ENCODE results near the gene BCL11B.
"Not testable (repeated sequence)": the region's sequence is repeated elsewhere in the genome, so short reads cannot be mapped to it uniquely, and the experiment has no call there.

Gene BCL11B

DNA sequence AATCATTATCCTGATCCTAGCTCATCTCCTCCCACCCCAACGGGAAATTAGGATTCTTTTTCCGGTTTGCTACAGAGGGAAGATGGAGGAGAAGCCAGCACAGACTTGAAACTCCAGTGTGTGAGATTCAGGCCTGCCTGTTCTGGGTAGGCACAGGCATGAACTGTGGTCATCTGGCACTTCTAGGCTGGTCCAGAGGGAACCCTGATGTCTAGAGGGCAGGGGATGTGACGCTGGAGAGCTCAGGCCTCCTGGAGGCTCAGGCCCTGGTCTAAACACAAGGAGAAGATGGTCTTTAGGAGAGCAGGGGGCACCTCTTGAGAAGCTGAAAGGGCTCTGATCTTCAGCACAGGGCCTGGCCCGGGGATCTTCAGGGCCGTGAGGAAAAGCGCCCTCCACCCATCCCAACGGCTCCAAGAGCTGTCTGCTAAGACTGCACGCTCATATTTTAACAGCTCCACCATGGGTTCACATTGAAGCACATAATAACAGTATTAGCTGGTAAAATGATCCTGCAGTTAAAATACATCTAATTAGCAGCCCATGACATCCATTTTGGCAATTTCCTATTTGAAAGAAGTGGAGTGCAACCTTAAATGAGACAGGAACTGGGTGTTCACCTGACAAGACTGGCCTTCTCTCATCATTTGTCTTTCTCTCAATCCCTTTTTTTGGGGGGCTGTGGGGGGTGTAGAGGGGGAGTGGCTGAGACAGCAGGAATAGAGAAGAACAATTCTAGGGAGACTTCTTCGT is 35.4 kb downstream of the BCL11B start:
- DNase-seq, result no peak

DNA sequence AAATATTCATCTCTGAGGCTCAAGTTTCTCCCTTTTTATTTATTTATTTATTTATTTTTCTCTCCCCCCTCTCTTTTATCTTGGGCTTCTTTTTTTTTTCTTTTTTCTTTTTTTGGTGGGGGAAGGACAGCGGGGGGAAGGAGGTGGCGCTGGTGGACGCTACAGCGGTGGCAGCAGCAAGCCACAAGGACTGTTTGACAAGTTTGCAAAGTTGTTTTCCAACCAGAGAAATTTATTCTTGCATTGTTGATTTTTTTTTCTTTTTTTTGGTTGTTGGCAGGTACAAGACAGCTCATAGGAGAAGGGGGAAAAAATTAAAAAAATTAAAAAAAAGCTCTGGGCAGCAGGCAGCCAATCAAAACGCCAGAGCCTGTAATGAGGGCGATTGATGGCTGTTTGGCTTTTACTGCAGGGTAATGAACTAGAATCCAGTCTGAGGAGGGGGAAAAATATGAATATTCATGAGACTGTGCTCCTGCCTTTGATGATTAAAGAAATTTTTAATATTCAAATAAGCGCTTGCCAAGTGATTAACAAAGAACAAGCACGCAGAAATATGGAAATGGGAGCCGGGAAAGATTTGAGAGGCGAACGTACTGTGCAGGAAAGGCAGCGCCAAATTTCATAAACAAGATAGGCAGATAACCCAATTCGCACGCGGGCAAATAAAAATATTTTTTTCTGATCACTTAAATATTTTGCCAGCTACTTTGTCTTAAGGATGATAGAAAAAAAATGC is 36.2 kb downstream of the BCL11B start:
- DNase-seq, result no peak

DNA sequence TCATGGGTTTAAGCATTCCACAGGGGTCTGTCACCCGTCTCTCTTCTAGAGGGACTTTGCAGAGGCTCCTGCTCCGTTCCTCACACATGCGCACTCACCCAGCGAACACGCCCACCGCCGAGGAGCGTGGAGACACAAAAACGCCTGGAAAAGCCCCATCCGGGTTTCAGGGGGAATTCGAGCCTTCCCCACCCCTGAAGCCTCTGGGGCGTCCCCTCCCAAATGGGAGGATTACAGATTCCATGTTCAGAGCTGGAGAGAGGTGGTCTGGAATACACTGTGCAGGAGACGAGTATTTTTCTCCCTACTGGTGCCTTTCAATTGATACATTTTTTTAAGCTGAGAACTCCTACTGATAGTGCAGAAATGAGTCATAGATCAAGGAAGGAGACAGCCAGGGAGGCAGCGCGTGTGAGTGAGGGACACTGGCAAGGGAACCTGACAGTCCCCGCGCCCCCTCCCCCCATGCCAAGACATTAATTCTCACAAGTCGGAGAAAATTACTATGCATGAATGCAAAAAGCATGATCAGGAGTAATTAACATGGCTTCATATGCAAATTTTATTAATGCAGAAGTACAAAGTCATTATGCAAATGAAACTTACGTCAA is 36.9 kb downstream of the BCL11B start:
- DNase-seq, result peak; percentile 84

DNA sequence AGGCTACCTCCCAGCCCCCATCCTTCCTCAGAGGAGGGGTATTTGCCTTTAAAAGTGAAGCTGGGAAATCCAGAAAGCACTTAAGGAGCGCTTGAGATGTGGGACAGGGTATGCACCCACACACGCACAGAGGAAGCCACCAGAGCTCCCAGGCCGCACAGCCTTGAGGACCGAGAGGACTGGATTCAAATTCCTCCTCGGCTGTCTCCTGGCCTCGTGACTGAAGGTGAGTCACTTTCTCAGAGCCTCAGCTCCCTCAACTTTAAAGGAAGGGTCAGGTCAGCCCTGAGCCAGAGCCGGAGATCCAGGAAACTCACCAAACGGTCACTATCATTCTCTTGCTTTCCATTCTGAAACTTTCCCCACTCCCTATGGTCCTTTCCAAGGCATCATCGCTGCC is 37.6 kb downstream of the BCL11B start:
- no peak for DNase-seq

DNA sequence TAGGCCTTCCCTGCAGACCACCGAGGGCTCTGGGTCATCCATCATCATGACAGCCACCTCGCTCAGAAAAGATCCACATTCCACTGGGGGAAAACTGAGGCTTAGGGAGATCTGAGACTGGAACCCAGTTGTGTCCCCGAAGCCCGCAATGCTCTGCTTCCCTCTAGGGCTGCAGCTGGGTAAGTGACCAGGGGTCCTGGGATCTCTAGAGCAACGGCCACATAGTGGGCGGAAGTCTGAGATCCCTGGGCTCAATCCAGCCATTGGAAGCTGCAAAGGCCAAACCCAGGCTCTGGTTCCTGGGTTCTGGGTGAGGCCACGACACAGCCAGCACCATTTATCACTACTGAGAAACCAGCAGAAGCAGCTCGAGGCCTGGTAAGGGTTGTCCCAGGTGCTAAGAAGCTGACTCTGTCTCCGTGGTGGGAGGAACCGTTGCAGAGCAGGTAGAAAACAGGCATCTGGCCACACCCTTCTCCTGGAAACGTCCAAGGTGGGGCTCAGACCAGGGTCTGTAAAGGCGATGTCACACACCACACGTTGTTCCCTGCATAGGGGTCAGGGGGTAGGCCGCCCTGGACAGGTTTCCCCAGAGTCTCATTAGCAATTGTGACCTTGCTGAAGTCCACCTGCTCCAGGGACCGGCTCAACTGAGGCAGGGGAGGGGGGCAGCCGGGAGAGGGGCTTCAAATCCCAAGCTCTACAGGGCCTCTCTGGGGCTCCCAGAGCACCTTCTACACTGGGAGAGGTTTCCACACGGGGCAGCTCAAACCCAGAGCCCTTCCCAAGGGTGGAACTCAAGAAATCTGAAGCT is 38.6 kb downstream of the BCL11B start:
- no peak for DNase-seq

DNA sequence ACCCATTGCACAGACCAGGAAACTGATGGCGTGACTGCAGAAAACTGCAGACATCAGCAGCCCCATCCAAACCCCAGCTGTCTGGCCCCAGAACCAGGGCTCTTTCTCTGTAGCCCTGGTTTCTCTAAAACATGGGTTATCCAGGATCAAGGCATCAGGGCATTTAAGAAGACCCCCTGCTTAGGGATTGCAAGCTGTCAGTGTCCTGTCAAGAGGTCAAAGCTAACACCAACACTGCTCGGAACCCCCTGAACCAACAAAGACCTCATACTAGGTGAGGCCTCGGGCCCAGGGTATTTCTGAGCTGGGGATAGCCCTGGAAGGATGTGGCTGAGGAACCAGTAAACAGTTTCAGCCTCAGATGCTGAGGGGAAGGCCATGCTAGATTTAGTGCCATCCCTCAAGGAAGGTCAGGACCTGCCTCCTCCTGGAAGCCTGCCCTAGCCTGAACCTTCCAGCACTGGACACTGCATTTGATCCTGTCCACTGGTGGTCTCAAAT is 39.2 kb downstream of the BCL11B start:
- DNase-seq, result no peak

DNA sequence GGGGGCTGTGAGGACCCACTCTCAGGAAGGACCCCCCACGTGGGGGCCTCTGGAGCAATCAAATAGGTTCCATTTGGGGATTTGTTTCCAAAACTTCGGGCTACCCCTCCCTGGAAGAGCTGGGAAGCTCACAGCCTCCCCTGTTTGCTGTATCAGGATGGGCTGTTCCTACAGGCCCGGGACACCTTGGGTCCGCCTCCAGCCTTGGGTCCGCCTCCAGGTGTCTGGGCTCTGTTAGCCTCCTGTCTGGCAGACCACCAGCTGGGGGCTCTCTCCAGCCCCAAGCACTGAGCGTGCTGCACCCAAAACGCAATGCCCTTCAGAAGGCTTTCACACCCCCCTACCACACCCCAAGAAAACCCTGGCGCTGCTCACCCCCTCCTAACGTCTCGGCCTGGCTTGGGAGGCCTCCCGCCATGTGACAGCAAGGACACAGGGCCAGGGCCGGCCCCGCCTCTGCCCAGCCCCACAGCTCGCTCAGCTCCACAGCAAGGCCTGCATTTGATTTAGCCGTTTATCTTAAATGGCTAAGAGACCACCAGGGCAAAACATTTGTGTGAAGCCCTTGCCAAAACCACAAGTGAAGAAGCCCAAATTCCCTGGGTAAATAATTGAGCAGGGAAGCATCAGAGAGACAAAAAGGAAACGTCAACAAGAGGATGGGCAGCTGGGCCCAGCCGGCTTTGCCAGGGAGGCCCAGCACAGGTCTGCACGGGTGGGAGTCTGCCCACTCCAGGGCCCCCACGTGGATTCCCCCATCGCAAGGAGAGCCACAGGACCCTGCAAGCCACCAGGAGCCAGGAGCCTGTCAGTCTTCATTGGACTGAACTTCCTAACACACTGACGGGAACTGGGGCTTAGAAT is 39.9 kb downstream of the BCL11B start:
- peak; percentile 87 for DNase-seq

DNA sequence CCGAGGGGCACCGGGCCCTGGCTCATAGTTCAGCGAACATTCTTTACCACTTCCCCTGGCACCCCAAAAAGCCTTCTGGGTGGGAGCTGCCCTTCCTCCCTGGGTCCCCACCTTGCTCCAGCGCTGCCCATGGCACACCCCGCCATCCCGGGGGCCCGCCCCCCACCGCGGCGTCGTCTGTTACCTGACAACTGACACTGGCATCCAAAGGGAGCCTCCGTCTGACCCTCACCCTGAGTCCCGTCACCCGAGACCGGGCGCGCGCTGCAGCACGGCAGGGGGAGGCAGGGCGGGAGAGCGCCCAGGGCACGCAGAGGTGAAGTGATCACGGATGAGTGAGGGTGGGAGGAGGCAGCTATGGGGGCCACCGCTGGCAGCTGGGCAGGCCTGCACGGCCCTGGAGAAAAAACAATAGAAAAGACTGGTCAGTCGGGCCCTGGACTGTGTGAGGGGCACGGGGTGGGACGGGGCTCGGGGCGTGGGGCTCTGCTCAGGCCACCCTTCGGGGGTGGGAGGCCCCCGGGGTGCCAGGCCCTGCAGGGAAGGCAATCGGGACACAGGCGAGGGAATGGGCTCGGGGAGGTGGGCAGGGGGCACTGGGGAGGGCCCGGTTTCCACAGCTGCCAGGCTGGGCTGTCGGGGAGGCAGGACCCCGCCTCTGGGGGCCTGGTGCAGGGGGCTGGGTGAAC is 40.7 kb downstream of the BCL11B start:
- DNase-seq, result no peak

DNA sequence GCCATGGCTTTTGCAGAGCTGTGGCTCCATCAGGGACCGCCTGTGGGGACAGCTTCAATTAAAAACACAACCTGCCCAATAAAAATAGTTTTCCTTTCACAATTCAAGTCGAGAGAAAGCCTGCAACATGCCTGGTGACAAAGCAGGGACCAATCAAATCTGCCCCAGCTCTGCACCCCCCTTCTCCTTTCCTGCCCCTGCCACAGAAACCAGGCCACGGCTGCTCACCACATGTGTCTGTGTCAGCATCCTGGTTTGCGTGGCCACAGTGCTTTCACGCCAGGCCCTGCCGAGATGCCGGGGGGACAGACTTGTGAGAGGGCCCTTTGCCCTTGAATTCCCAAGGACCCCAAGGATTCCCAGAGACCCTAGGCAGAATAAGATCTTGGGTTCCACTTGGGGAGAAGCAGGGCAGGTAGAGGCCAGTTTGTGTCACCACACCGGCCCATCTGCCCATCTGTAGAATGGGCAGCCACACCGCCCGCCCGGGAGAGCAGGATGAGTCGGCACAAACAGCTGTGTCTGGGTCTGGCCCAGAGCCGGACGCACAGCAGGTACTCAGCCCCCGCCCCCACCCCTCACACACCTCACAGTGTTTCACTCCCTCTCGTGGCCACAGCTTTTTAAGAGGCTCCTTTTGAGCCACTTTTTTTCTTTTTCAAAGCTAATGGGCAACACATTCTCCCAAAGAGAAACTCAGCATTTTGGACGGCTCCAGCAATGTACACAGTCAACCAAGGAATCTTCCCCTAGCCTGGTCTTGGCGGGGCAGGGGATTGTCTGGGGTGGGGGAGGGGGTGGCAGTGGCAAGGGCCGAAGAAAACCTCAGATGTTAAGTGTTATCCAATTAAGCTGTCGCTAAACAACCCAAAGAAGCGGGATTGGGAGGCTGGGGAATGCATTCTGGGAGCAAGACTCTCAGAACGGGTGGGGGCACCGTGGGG is 41.5 kb downstream of the BCL11B start:
- peak; percentile 73 for DNase-seq

DNA sequence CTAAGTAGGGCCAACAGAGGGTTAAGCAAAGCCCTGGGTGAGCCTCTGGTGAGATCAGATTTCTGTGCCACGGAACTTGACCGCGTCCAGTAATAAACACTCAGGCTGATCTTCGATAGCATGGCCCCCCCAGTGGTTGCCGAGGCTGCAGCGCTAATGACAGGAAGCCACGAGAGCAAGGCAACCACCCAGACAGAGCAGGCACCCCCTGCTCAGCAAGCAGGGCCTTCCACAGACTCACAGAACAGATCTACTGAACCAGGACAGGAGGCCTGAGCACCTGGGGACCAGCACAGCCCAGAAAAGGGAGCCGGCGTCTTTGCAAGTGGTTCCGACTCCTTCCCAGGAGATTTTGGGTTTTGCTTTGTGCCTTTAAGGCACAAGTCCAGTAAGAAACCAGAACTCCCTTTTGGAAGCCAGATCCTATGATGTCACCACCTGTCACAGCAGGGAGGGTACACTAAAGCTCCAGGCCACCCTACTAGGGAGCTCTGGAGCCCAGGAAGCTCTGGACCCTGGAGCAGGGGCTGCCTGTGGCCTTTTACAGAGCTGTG is 42.3 kb downstream of the BCL11B start:
- DNase-seq, result peak; percentile 58

DNA sequence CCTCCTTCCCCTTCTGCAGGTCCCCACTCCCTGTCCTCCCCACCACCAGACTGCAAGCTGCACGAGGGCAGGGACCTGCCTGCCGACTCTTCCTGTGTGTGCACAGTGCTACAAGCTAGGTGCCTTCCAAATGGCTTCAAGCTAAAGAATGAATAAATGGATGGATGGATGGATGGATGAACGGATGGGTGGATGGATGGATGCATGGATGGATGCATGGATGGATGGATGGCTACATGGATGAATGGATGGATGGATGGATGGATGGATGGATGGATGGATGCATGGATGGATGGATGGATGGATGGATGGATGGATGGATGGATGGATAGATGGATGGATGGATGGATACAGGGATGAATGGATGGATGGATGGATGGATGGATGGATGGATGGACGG is 43.2 kb downstream of the BCL11B start:
- not testable (repeated sequence) for DNase-seq

DNA sequence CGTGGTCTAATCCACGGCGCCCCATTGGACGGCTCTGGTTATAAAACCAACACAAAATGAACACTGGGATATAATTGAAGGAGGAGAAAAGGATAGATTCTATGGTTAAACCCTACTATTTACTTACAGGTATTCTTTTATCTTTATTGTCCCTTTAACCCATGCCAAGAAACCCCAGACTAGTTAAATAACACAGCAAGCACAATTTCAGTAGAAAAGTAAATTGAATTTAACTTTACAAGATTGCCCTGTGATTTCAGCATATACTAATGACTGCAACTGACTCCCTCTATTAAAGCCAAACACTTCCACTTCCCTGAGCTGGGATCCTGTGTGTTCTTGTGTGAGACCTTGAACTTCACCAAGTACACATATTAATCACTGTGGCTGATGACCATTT is 45.3 kb downstream of the BCL11B start:
- DNase-seq, result no peak

DNA sequence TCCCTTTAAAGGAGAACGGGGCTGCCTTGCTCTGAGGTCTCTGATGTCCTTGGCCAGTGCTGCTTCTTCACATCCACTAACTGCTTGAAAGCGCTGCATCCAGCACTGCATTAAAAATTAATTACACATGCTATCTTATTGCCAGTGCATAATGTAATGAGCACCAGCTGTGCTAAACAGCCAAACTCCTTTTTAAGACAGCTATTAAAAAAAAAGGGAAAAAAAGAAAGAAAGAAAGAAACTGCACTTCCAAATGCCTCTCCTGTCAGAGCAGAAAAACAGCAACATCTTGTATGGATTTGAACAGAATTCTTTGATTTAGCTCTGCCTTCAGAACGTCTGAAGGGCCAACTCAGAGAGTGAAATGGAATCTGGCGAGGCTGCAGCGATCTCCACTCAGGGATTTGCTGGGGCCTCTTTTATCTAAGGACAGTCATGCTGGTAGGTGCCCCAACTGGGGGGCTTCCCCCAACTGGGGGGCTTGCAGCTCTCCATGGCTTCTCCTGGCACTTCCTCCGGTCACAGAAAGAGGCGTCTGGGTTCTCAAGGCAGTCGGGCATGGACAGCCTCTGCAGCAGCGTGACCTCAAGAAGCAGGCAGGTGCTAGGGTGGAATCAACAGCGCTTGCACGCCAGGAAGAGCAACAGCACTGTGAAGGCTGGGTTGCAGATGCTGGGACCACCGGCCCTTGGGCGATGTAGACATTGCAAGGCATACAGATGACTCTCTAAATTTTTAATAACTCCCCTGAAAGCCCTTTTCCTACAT is 46.4 kb downstream of the BCL11B start:
- peak; percentile 40 for DNase-seq

DNA sequence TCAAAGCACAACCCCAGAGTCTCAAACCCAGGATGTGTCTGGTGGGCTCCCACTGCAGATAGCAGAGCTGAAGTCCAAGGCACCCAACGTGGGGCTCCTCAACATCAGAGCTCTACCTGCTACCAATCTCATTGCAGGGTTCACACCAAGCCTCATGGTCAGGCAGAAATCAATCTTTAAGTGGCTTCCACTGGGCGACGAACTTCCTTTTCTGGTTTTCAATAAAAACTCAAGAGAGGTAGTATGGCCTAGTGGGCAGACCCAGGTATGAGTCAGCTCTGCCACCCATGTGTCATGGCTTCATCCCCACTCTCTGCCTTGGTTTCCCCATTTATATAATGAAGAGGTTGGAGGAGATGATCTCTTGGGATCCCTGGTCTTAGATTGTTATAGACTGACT is 47.0 kb downstream of the BCL11B start:
- no peak for DNase-seq

DNA sequence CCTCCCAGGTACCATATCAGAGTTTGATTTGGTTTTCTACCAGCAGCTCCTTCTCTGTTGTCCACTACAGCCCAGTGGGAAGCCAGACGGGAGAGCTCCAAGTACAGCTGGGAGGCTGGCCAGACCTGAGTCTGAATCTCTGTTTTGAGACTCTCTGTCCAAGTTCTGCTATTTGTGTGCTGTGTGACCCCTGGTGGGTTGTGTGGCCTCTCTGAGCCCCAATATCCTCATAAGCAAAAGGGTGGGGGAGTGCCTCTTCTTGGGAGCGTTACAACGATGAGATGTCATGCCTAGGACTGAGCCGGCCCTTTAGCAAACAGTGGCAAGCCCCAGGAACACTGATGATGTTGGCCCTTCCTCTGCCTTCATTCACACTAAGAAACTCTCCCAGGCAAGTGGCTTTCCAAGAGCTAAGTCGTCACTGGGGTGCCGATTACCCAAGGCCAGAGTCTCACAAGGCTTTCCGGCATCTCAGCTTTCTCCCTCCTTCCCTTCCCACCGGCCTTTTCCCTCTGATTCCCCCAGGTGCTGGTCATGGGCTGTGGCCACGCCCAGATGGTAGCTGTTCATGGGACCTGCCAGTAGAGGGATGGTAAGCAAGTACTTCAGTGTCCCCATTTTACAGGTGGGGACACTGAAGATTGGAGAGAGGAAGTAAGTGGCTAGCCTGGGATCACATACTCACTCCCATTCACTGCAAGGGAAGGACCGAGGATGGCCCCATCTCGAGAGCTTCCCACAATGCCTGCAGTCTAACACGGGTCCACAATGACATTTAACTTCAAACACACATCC is 47.7 kb downstream of the BCL11B start:
- DNase-seq, result no peak

DNA sequence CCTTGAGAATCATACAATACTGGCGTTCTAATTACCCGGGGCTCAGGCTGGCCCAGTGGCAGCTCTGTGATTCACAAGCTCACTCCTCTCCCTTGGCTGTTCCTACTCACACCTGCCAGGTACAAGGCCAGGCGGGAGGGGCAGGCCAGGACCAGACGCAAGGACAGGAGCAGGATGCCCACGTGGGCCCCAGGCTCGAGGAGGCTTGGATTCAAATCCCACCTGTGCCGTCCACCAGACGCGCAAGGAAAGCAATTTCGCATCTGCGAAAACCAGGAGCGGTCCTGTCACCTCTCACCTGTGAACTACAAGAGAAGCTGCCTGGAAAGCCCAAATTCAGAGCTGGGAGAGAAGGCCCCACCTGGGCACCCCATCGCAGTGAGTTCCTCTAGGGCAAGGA is 50.6 kb downstream of the BCL11B start:
- no peak for DNase-seq

DNA sequence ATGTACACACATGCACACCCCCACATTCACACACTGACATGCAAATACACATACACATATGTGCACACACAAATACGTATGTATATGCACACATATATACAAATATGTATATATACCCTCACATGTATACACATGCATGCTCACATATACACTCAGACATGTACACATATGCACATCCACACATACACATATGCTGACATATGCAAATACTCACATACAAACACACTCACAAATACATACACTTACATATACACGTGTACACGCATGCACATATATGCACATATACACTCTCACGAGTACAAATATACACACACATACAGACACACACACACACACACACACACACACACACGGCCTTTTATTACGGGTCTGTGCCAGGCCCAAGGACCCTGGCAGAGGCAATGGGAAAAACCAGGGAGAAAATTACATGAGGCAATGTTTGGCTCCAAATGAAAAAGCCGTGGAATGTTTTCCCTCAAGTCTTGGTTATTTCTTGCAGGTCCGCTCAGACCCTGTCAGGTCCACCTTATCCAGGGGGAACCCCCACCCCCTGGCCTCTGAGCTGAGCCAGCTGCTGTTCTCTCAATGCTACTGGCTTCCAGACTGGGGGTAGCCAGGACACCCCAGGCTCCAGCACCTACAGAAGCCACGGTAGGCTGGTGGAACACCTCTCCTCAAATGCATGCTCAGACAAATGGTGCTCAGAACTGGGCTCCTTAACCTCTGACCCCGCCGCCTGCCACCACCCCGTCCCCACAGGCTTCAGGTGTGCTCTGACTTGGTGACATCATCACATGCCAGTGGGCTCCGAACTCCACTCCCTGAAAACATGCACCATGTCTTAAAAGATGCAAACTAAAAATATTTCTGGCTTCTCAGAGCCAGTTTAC is 54.7 kb downstream of the BCL11B start:
- DNase-seq, result no peak
